Caco-2 (cell line): Measurements from ENCODE around the gene KRTAP3-2. TPM values are rescaled to one million over a fixed set of nuclear protein-coding genes. Genes with fewer than 3 reads are reported as not detected.

Source experiments
- BruUV-seq: library from RNA; stranded (reverse); fragments of 400-500 nt; replicated peaks from 2 replicates; lab custom pipeline; 2021; lab: Mats Ljungman, UMichigan
- CTCF ChIA-PET: fragments of 300-600 bp; sonication (Branson Sonifier 250); formaldehyde crosslinking; loops from one replicate; lab custom pipeline; 2022; ENCODE audit warnings: antibody characterized with exemption; lab: Charles Lee
- POLR2A ChIA-PET: fragments of 300-600 bp; sonication (Branson Sonifier 250); formaldehyde crosslinking; loops from one replicate; lab custom pipeline; 2022; ENCODE audit warnings: antibody characterized with exemption; lab: Charles Lee
- DNase-seq, 2 experiments: peaks; one replicate each; pipeline versions ENCODE4 v3.0.0 to v3.0.0-alpha.2; 2020 to 2022
- H3K27me3 ChIP-seq: replicated peaks from 2 replicates; pipeline ENCODE4 v1.6.0; 2011; ENCODE audit warnings: low read length; ENCODE audit not compliant: control insufficient read depth, insufficient read depth
- H3K36me3 ChIP-seq: 2 replicates; pipeline ENCODE4 v1.5.1; 2011; ENCODE audit warnings: low read length; ENCODE audit not compliant: control insufficient read depth, insufficient read depth
- H3K4me1 ChIP-seq: fragments of 250-450 bp; sonication (Bioruptor Pico); 2 replicates; pipeline ENCODE4 v1.5.1; 2020; ENCODE audit warnings: mild to moderate bottlenecking
- H3K4me3 ChIP-seq: 2 replicates; pipeline ENCODE4 v1.5.1; 2011; ENCODE audit warnings: low read depth, mild to moderate bottlenecking, control low read depth, low read length
- H3K9me3 ChIP-seq: fragments of 250-450 bp; sonication (Bioruptor Pico); 2 replicates; pipeline ENCODE4 v1.5.1; 2020; ENCODE audit warnings: mild to moderate bottlenecking, moderate library complexity
- H3K27ac Mint-ChIP-seq: one replicate; pipeline ENCODE4 v1.8.0; 2022; ENCODE audit warnings: mixed read lengths; ENCODE audit not compliant: unreplicated experiment
- H3K27me3 Mint-ChIP-seq: one replicate; pipeline ENCODE4 v1.8.0; 2022; ENCODE audit warnings: mixed read lengths; ENCODE audit not compliant: insufficient read depth, unreplicated experiment
- H3K36me3 Mint-ChIP-seq: one replicate; pipeline ENCODE4 v1.8.0; 2022; ENCODE audit warnings: mild to moderate bottlenecking, mixed read lengths; ENCODE audit not compliant: insufficient read depth, unreplicated experiment
- H3K4me1 Mint-ChIP-seq: one replicate; pipeline ENCODE4 v1.8.0; 2022; ENCODE audit warnings: low read depth, mixed read lengths; ENCODE audit not compliant: unreplicated experiment
- H3K4me3 Mint-ChIP-seq: one replicate; pipeline ENCODE4 v1.8.0; 2022; ENCODE audit warnings: mild to moderate bottlenecking, moderate library complexity, mixed read lengths; ENCODE audit not compliant: unreplicated experiment
- H3K9me3 Mint-ChIP-seq: one replicate; pipeline ENCODE4 v1.8.0; 2022; ENCODE audit warnings: mixed read lengths; ENCODE audit not compliant: unreplicated experiment
- intact Hi-C: fragments of 100-400 bp; cut with micrococcal nuclease; formaldehyde crosslinking; loops from one replicate; pipeline ENCODE4 v1.10.0; 2022; ENCODE audit not compliant: unreplicated experiment
- total RNA-seq: library from RNA; stranded (reverse); gene quantifications from 2 replicates; pipeline ENCODE4 v1.2.3, GENCODE V29; 2022
- TF ChIP-seq, protein P1 (sequence below), 2 experiments: fragments of 200-600 bp in 1 of 2; IDR thresholded peaks; 1 replicate in 1 of 2; 2 replicates in 1 of 2; pipeline versions ENCODE4 v1.5.1 to v1.8.0; 2011 to 2022; ENCODE audit warnings: antibody characterized with exemption in 1 of 2, control low read depth in 1 of 2, inconsistent platforms in 1 of 2, low read depth in 1 of 2, low read length in 1 of 2, mild to moderate bottlenecking in 1 of 2, moderate library complexity in 1 of 2; ENCODE audit not compliant: insufficient read depth in 1 of 2, severe bottlenecking in 1 of 2, unreplicated experiment in 1 of 2

The KRTAP3-2 gene
- total RNA-seq, 1 experiment from 2014 or later: not detected

DNA sequence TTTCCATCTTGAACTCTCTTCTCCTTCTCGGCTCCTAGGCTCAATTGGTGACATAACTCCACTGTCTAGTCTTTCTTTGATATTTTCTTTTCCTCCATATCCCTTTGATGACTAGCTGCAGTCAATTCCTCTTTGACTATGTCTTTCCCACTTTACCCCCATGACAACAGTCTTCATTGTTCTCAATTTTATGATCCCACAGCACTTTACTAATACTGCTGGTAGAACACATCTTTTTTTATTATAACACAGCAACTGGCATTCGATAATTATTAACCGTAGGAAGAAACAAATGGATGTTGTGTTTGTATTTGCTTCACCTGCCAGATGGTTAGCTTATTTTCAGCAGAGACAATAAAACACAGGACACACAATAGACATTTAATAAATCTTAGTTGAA is 7.0 kb downstream of the KRTAP3-2 start:
- Mint-ChIP-seq H3K4me3 (no peak overlapping the region), H3K36me3 (no peaks in the 10 kb centered on the region), H3K9me3 (peaks cover 20% of the 10 kb centered on the region), H3K27ac (no peak overlapping the region), H3K27me3 (no peaks in the 10 kb centered on the region), H3K4me1 (peaks cover 26% of the 10 kb centered on the region)
- BruUV-seq: no TSS peak
- intact Hi-C loops: no loop called here
- DNase-seq: no peak
- Histone ChIP-seq H3K4me3 (no peak overlapping the region), H3K4me1 (0 out of 2 replicates have a peak, but pooled peaks cover 6% of the 10 kb centered on the region), H3K27me3 (no peaks in the 10 kb centered on the region), H3K36me3 (no peaks in the 10 kb centered on the region), H3K9me3 (no peaks in the 10 kb centered on the region)
- POLR2A ChIA-PET: no interaction called here
- CTCF ChIA-PET: no interaction called here
- TF ChIP-seq, protein P1, sequence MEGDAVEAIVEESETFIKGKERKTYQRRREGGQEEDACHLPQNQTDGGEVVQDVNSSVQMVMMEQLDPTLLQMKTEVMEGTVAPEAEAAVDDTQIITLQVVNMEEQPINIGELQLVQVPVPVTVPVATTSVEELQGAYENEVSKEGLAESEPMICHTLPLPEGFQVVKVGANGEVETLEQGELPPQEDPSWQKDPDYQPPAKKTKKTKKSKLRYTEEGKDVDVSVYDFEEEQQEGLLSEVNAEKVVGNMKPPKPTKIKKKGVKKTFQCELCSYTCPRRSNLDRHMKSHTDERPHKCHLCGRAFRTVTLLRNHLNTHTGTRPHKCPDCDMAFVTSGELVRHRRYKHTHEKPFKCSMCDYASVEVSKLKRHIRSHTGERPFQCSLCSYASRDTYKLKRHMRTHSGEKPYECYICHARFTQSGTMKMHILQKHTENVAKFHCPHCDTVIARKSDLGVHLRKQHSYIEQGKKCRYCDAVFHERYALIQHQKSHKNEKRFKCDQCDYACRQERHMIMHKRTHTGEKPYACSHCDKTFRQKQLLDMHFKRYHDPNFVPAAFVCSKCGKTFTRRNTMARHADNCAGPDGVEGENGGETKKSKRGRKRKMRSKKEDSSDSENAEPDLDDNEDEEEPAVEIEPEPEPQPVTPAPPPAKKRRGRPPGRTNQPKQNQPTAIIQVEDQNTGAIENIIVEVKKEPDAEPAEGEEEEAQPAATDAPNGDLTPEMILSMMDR (IDR thresholded peaks at IDR 0.05; ENCODE audit: insufficient read depth in 1 of 2, low read depth in 1 of 2, low read length in 1 of 2, severe bottlenecking in 1 of 2, unreplicated experiment in 1 of 2): no peak

DNA sequence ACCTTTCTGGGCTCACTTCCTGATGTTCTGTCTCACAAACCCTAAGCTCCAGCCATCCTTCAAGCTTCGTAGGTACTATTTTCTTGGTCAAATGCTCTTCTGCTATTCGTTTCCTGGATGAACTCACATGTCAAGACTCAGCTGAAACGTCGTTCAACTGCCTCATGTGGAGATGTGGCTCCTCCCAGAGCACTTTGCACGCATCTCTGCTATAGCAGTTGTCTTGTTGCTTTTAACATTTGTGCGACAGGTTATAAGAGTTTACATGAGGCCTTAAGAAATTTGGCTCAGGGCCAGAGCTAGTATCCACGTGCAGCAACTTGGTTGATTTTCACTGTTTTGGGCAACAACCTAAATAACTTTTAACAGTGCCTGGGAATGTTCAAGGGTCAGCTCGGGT is 12.8 kb downstream of the KRTAP3-2 start:
- no peaks in the 10 kb centered on the region for H3K36me3 ChIP-seq
- no peak overlapping the region for H3K27ac Mint-ChIP-seq
- intact Hi-C loops: no loop called here

DNA sequence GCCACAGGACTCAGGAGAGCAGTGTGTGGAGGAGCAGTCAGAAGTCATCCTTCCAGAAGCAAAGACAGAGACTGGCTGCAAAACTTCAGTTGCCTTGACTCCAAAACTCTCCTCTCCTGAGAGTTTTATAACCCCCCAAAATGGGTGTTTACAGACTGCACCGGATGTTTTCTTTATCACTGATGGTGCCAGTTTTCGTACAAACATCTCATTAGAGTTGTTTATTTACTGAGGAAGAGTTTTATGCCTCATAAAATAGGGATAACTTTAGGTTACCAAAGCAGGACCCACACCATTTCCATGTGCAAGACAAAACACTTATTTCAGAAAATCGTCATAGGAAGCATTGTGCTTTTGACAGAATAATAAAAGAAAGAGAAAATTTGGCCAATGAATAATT is 15.5 kb downstream of the KRTAP3-2 start, which contains the start of gene KRT40:
Gene KRT40, minus strand, starts transcription at position 101 of the 400 bp plus-strand sequence. Its CDS starts 53 bp downstream, at position 48.
- intact Hi-C loops: no loop called here
- BruUV-seq: no TSS peak
- ChIA-PET CTCF (interaction anchor here (0.5 kb wide), 1 partner anchor 667 kb away, joined by 5 read pairs; no protein-coding TSS in a partner anchor), POLR2A (no interaction called here)
- H3K9me3 ChIP-seq: no peaks in the 10 kb centered on the region
- no peaks in the 10 kb centered on the region for H3K27me3 ChIP-seq
- H3K4me1 Mint-ChIP-seq: peaks cover 6% of the 10 kb centered on the region
- no peaks in the 10 kb centered on the region for H3K36me3 Mint-ChIP-seq
- no peak within 1 kb of the TSS for H3K4me3 Mint-ChIP-seq
- TF ChIP-seq, protein P1 (IDR thresholded peaks at IDR 0.05; ENCODE audit: insufficient read depth in 1 of 2, low read depth in 1 of 2, low read length in 1 of 2, severe bottlenecking in 1 of 2, unreplicated experiment in 1 of 2): no peak
- no peaks in the 10 kb centered on the region for H3K9me3 Mint-ChIP-seq
- no peaks in the 10 kb centered on the region for H3K27me3 Mint-ChIP-seq
- no peak within 1 kb of the TSS for H3K27ac Mint-ChIP-seq
- H3K4me1 ChIP-seq: peaks cover 7% of the 10 kb centered on the region
- no peaks in the 10 kb centered on the region for H3K36me3 ChIP-seq
- no peak for DNase-seq
- no peak within 1 kb of the TSS for H3K4me3 ChIP-seq

More for the DNA sequence above, 12.8 kb downstream of the KRTAP3-2 start:
- Mint-ChIP-seq H3K4me3 (no peak overlapping the region), H3K4me1 (peaks cover under 1% of the 10 kb centered on the region), H3K36me3 (no peaks in the 10 kb centered on the region), H3K9me3 (peaks cover 9% of the 10 kb centered on the region), H3K27me3 (no peaks in the 10 kb centered on the region)
- Histone ChIP-seq H3K4me1 (no peaks in the 10 kb centered on the region), H3K4me3 (no peak overlapping the region), H3K9me3 (no peaks in the 10 kb centered on the region), H3K27me3 (no peaks in the 10 kb centered on the region)
- ChIA-PET CTCF (no interaction called here), POLR2A (no interaction called here)
- BruUV-seq: no TSS peak
- TF ChIP-seq, protein P1 (IDR thresholded peaks at IDR 0.05; ENCODE audit: insufficient read depth in 1 of 2, low read depth in 1 of 2, low read length in 1 of 2, severe bottlenecking in 1 of 2, unreplicated experiment in 1 of 2): no peak
- DNase-seq: no peak
